ENCODE data around the gene LIF.

The LIF gene

DNA sequence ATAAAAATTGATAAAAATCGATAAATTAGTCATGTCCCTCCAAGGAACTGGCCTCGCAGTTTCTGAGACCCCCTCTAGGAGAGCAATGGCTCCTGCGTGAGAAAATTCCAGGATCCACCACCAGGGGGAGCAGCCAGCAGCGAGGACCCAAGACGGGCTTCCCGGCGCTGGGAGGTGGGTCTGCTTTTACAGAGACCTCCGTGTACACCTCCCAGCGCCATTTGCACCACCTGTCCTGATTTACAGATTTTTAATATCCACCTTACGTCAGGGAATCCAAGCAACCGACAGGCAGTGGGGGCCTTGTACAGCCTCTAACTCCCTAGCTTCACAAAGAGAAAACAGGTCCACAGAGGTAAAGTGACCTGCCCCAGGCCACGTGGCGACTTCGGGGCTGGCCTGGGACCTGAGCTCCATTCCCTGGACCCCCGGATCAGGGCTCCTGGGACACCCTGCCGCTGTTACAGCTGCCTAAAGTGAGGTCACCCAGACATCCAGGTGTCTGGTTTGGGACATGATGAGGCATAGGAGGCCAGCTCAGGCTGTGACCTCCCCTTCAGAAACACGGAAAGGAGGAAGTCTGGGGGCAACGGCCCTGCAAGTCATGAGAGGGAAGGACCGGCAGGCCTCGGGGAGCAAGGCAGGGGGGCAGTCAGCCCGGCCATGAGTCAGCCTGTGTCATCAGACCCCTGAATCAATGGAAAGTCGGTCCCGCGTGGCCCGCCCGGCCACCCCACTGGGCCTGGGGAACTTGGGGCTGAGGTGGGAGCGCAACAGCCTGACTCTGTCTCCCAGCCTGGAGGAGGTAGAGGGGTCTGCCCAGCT lies 16.6 kb upstream of the LIF start:
- no peak for DNase-seq (ENCODE audit: low read depth)

DNA sequence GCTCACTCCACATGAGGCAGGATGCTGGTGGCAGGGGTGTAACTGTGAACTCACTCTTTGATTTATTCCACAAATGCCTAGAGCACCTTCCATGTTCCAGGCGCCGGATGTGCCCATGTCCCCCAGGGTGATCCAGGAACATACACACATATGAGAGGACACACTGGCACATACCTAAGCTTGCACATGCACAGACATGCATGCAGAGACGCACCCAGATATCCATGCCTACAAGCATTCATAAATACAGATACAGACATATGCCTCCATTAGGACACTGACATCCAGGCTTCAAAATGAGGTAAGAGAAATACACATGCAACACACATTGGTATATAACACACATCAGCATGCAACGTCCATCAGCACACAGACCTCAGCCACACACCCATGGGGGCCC lies 15.6 kb upstream of the LIF start:
- no peak for DNase-seq (ENCODE audit: low read depth)

DNA sequence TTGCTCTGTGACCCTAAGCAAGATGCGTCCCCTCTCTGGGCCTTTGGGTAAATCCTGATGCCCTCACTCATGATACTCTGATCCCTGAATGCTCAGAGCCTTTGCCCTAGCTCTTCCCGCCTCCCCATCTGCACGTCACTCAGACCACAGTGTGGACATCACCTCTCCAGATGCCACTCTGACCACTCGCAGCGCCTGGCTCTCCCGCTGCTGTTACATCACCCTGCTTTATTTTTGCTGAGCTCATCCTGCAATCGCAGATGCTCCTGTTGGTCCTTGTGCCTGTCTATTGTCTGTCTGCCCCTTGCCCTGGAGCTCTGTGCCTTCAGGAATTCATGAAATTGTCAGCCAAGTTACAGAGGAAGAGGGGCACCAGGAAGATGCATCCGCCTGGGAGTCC lies 14.6 kb upstream of the LIF start:
- no peak for DNase-seq (ENCODE audit: low read depth)

GRCh38 chr22:30260682-30261081 lies 14.1 kb upstream of the LIF start:
- no peak for DNase-seq (ENCODE audit: low read depth)

GRCh38 chr22:30260276-30260675 lies 13.7 kb upstream of the LIF start:
- no peak for DNase-seq (ENCODE audit: low read depth)

- DNase-seq (ENCODE audit: low read depth), result no peak
Measured at GRCh38 chr22:30254314-30254713, 7.8 kb upstream of the LIF start.

- DNase-seq (ENCODE audit: low read depth), result no peak
Measured at GRCh38 chr22:30253205-30253852, 6.8 kb upstream of the LIF start.

DNA sequence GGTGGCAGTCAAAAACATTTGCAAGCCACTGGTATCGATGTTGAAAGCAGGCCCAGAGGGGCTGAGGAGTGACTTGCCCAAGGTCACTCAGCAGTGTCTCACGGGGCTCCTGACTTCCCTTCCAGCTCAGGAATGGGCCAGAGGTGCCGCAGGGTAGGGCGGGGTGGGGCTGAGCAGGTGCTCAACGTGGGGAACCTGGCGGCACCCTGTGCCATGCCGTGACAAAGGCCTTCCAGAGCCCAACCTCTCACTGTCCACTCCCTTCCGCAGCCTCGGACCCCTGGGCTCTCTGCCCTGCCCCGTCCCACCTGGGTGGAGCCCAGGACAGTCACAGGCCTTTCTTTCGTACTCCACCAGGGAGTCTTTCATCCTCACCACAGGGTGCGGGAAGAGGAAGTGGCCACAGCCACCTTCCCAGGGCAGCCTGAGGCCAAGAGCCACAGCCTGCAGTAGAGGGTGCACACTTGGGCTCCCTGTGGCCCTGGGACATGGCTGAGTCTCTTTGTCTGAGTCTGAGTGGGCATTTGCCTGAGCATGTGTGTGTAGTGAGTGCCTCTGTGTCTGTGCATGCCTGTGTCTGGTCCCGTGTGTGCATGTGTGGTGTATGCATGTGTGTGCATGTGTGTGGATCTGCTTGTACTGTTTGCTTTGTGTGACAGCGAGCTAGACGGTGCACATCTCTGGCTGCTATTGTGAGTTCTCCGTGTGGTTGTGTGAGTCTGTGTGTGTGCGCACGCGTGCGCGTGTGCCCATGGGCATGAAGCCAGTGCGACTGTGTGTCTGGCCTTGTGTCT lies 6.0 kb upstream of the LIF start:
- DNase-seq (ENCODE audit: low read depth), result no peak

DNA sequence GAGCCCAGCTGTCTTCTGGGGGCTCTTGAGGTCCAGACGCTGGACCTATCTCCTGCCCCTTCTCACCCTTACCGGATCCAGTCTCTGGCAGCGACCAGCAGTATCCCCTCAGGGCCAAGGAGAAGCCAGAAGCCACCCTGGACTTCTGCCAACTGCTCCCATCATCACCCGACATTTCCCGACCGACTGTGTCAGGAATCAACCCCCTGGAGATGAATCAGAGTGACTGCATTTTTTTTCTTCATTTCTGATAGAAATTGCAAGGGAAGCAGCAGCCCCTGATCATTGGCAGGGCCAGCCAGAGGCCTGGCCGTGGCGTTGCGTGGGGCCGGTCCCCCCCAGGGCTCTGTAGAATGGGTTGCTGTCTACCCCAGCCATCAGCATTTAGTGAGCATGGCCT lies 5.2 kb upstream of the LIF start:
- DNase-seq (ENCODE audit: low read depth), result no peak

DNA sequence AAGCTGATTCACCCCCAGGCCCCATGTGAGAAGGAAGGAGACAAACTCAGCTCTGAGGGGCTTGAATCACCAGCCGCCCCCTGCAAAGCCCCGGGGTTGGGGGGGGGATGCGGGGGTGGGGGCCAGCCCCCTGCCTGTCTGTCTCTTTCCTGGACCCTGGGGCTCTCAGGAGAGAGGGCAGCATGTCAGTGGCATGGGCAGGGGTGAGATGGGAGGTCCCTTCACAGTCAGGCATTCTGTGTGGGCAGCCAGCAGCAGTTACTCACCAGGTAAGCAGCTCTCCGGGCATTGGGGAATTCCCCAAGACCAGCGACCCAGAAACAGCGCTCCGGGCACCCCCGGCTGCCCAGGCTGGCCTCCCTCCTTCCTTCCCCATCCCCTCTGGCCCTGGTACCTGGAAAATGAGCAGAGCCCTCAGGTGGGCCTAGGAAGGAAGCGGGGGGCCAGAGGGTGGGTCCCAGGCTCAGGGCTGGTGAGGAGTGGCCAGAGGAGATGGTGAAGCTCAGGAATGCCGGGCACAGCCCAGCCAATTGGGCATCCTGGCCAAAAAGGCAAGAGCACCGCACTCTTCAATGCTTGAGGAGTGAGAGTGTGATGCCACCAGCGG lies 4.2 kb upstream of the LIF start:
- no peak for DNase-seq (ENCODE audit: low read depth)

GRCh38 chr22:30250039-30250565 lies 3.5 kb upstream of the LIF start:
- no peak for DNase-seq (ENCODE audit: low read depth)

DNA sequence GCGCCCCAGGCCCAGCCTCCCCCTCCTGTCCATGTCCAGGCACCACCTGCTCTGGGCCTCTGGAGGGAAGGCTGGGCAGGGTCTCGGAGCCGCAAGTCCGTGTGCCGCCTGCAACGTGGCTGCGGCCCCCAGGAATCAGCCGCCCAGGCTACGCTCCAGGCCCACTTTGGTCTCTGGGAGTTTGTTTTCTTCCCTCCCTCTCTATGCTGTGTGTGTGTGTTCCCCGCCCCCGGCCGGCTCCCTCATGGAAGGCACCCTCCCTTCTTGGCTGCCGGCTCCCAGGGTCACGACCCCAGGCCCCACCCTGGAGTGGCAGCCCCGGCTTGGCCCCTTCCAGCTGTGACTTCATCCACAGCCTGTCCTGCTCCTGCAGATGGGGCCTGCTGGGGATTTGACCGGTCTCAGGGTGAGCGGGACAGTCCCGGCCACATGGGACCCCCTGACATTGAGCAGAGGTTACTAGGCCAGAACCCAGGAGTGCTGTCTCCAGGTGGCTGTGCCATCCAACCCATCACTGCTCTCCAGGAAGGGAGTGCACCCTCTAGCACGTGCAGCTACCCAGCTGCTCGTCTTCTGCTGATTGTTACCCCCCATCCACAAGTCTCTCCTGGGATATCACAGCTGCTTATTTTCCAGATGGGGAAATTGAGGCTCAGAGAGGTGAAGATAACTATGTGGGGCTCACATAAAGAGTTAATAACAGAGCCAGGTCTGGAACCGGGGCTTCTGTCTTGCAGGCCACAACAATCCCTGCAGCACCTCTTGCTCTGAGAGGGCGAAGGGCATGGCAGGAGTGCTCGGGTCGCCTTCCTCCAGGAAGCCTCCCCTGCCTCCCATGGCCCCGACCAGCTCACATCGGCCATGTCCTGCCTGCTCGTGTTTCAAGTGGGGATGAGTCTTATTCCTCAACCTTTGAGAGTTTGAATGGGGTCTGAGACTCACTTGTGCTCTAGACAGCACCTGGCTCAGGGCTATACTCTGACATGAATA lies 2.8 kb upstream of the LIF start:
- no peak for DNase-seq (ENCODE audit: low read depth)

- no peak for DNase-seq (ENCODE audit: low read depth)
Measured at GRCh38 chr22:30248484-30248883, 1.9 kb upstream of the LIF start.

- no peak for DNase-seq (ENCODE audit: low read depth)
Measured at GRCh38 chr22:30247974-30248373, 1.4 kb upstream of the LIF start.

GRCh38 chr22:30247561-30247960 lies 1.0 kb upstream of the LIF start:
- no peak for DNase-seq (ENCODE audit: low read depth)

DNA sequence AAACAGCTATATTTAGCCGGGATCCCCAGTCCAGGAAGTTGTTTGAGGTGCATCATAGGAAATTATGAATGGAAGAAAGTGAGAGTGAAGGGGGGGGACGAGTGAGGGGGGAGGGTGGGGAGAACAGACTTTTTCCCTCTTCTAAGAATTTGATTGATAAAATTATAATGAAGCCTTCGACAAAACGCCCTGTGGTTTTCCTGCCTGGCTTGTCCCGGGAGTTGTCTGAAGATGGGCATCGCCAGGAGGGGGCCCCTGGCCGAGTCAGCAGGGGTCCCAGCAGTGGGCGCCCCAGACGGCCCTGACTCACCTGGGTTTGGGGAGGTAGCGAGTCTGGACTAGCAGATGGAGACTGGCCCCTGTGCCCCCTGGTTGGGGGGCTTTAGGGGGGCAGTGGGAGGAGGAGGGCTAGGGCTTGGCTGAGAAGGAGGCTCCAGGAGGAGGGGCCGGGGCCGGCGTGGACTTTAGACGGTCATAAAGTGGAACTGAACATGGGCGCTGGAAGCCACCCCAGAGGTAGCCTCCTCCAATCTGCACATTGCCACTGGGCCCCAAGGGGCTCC lies 336 bp upstream of the LIF start:
- no peak for DNase-seq (ENCODE audit: low read depth)

DNA sequence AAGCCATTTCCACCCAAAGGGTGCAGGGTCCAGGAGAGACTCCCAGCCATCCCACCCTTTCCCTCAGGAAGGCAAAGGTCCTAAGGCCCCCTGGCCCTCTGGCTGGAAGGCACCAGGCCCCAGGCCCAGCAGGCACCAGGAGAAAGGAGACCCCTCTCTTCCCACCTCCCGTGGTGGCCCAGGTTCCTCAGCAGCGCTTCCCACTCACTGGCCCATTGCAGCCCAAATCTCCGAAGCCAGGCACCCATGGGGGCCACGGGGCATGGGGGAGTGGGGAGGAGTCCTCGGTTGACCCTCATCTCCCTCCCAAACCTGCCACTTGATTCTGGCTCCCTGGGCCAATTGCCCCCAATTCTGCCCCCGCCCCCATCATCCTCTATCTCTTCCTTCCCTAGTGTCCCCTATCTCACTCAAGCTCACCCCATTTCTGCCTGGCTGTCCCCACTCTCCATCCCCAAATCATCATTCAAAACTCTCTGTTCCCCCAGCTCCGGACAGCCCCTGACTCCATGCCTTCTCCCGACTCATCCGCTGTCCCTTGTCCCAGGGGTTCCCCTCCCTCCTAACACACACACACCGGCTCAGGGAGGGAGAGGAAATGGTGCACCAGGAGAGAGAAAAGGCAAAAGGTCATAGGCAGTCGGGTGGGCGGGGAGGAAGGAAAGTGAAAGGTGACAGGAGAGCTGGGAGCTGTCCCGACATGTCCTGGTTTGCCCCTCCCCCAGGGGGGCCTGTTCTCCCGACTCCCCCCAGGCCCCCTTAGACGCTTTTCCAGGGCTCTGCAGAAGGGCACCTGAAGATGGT lies 1.2 kb downstream of the LIF start:
- DNase-seq (ENCODE audit: low read depth), result no peak

DNA sequence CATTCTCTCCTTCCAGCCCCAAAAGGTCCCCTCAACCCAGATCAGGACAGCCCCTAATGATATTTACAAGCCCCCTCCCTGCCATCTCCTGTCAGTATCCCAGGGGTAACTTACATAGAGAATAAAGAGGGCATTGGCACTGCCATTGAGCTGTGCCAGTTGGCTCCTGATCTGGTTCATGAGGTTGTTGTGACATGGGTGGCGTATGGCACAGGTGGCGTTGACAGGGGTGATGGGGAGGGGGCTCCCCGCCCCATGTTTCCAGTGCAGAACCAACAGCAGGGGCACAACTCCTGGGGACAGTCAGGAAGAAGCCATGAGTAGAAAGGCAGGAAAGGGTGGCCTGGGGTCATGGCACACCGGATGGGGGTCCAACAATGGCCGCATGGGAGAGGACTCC lies 1.9 kb downstream of the LIF start:
- no peak for DNase-seq (ENCODE audit: low read depth)

DNA sequence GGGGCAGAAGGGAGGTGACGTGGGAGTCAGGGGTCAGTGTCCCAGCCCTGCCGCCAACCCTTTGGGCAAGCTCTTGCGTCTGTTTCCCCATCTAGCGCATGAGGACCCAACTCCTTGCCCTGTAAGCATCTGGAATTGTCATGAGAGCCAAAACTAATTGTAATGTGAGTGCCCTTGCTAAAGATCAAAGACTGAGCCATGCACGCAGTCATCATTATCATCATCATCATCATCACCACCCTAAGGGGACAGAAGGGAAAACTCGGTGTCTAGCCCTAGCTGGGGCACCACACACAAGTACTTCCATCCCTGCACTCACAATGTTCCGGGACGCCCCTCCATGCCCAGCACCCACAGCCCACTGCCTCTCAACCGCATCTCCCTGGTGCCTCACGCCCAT lies 2.5 kb downstream of the LIF start:
- no peak for DNase-seq (ENCODE audit: low read depth)

- DNase-seq (ENCODE audit: low read depth), result no peak
Measured at GRCh38 chr22:30243661-30244060, 2.9 kb downstream of the LIF start.
